ENCODE results near the gene TIGD4. TPM values are rescaled to one million over a fixed set of nuclear protein-coding genes. Genes with fewer than 3 reads are reported as not detected.

Gene TIGD4
- total RNA-seq, 1 experiment from 2014 or later, result 0.92 TPM

GRCh38 chr4:152748619-152749018 is 30.9 kb downstream of the TIGD4 start:
- DNase-seq, result no peak
- CTCF ChIA-PET, result interaction anchor here (0.6 kb wide), 1 partner anchor 805 kb away, joined by 4 read pairs; no protein-coding TSS in a partner anchor
- no peaks in the 10 kb centered on the region for H3K4me1 Mint-ChIP-seq (ENCODE audit: low read depth, unreplicated experiment)
- intact Hi-C loops (cut with micrococcal nuclease; ENCODE audit: unreplicated experiment), result no loop called here
- H3K36me3 Mint-ChIP-seq (ENCODE audit: insufficient read depth, unreplicated experiment), result no peaks in the 10 kb centered on the region
- H3K9me3 Mint-ChIP-seq (ENCODE audit: low read depth, unreplicated experiment), result no peaks in the 10 kb centered on the region
- no peak overlapping the region for H3K4me3 Mint-ChIP-seq (ENCODE audit: low read depth, unreplicated experiment)
- peaks cover 9% of the 10 kb centered on the region for H3K27me3 Mint-ChIP-seq (ENCODE audit: unreplicated experiment)
- no peak for TF ChIP-seq CTCF (IDR thresholded peaks at IDR 0.05; ENCODE audit: unreplicated experiment)
- H3K27ac Mint-ChIP-seq (ENCODE audit: unreplicated experiment), result no peak overlapping the region
- no TSS peak for BruUV-seq (replicated peaks)

GRCh38 chr4:152747444-152747843 is 32.1 kb downstream of the TIGD4 start:
- H3K9me3 Mint-ChIP-seq (ENCODE audit: low read depth, unreplicated experiment), result no peaks in the 10 kb centered on the region
- no peak overlapping the region for H3K27ac Mint-ChIP-seq (ENCODE audit: unreplicated experiment)
- no TSS peak for BruUV-seq (replicated peaks)
- H3K36me3 Mint-ChIP-seq (ENCODE audit: insufficient read depth, unreplicated experiment), result no peaks in the 10 kb centered on the region
- peaks cover 9% of the 10 kb centered on the region for H3K27me3 Mint-ChIP-seq (ENCODE audit: unreplicated experiment)
- intact Hi-C loops (cut with micrococcal nuclease; ENCODE audit: unreplicated experiment), result no loop called here
- no peaks in the 10 kb centered on the region for H3K4me1 Mint-ChIP-seq (ENCODE audit: low read depth, unreplicated experiment)
- no peak for DNase-seq
- TF ChIP-seq CTCF (IDR thresholded peaks at IDR 0.05; ENCODE audit: unreplicated experiment), result no peak
- no peak overlapping the region for H3K4me3 Mint-ChIP-seq (ENCODE audit: low read depth, unreplicated experiment)
- CTCF ChIA-PET, result no interaction called here

- Mint-ChIP-seq H3K4me1 (ENCODE audit: low read depth, unreplicated experiment) (peaks cover 24% of the 10 kb centered on the region), H3K9me3 (ENCODE audit: low read depth, unreplicated experiment) (no peaks in the 10 kb centered on the region), H3K36me3 (ENCODE audit: insufficient read depth, unreplicated experiment) (no peaks in the 10 kb centered on the region), H3K4me3 (ENCODE audit: low read depth, unreplicated experiment) (peak overlapping the region; percentile 26), H3K27ac (ENCODE audit: unreplicated experiment) (peak overlapping the region; percentile 49), H3K27me3 (ENCODE audit: unreplicated experiment) (no peaks in the 10 kb centered on the region)
- peak; percentile 3 for DNase-seq
- intact Hi-C loops (cut with micrococcal nuclease; ENCODE audit: unreplicated experiment), result loop anchor here (5.0 to 10.0 kb wide), 4 partner anchors 57 to 334 kb away; no protein-coding TSS in a partner anchor
- CTCF ChIA-PET, result interaction anchor here (0.7 kb wide), 1 partner anchor 1054 kb away, joined by 3 read pairs; no protein-coding TSS in a partner anchor
- BruUV-seq (replicated peaks), result no TSS peak
- no peak for TF ChIP-seq CTCF (IDR thresholded peaks at IDR 0.05; ENCODE audit: unreplicated experiment)
These were observed 40.7 kb downstream of the TIGD4 start for GRCh38 chr4:152738827-152739226.

- BruUV-seq (replicated peaks), result no TSS peak
- no peaks in the 10 kb centered on the region for H3K9me3 Mint-ChIP-seq (ENCODE audit: low read depth, unreplicated experiment)
- no peak overlapping the region for H3K4me3 Mint-ChIP-seq (ENCODE audit: low read depth, unreplicated experiment)
These were observed 43.6 kb downstream of the TIGD4 start for GRCh38 chr4:152735906-152736305.

More at GRCh38 chr4:152735906-152736305, 43.6 kb downstream of the TIGD4 start:
- H3K27ac Mint-ChIP-seq (ENCODE audit: unreplicated experiment), result no peak overlapping the region
- CTCF ChIA-PET, result interaction anchor here (1.5 kb wide), 1 partner anchor 57 kb away, joined by 3 read pairs; no protein-coding TSS in a partner anchor
- no peak for DNase-seq
- intact Hi-C loops (cut with micrococcal nuclease; ENCODE audit: unreplicated experiment), result loop anchor here (2.0 to 10.0 kb wide), 5 partner anchors 54 to 331 kb away; no protein-coding TSS in a partner anchor
- H3K27me3 Mint-ChIP-seq (ENCODE audit: unreplicated experiment), result no peaks in the 10 kb centered on the region
- no peak for TF ChIP-seq CTCF (IDR thresholded peaks at IDR 0.05; ENCODE audit: unreplicated experiment)
- peaks cover 24% of the 10 kb centered on the region for H3K4me1 Mint-ChIP-seq (ENCODE audit: low read depth, unreplicated experiment)
- no peaks in the 10 kb centered on the region for H3K36me3 Mint-ChIP-seq (ENCODE audit: insufficient read depth, unreplicated experiment)

All from Calu3 (cell line).